Epithelial cell of proximal tubule (primary cell): ENCODE results near the gene KAT6B. TPM values are rescaled to one million over a fixed set of nuclear protein-coding genes. Genes with fewer than 3 reads are reported as not detected.

ENCODE experiments used
- DNase-seq: peaks from one replicate; pipeline ENCODE4 v3.0.0-alpha.2; 2011; ENCODE audit warnings: low read depth
- H3K4me3 ChIP-seq: 2 replicates; pipeline ENCODE4 v1.5.1; 2011; ENCODE audit warnings: low read depth, mild to moderate bottlenecking, low read length
- CTCF ChIP-seq: conservative IDR thresholded peaks from 2 replicates; pipeline ENCODE4 v1.5.1; 2012; ENCODE audit warnings: low read depth, mild to moderate bottlenecking, low read length
- total RNA-seq: library from RNA; depleted of rRNA; stranded (reverse); fragments of >200 nt; gene quantifications from 2 replicates; pipeline ENCODE4 v1.2.3, GENCODE V29; 2015

The KAT6B gene
- total RNA-seq, 1 donor from 2014 or later, result 10.1 TPM

- no peak for TF ChIP-seq CTCF
- H3K4me3 ChIP-seq, result no peak overlapping the region
- DNase-seq, result no peak
Observed at GRCh38 chr10:74987339-74988053, 161.1 kb downstream of the KAT6B start.

- TF ChIP-seq CTCF, result no peak
- H3K4me3 ChIP-seq, result no peak overlapping the region
- DNase-seq, result no peak
Observed at GRCh38 chr10:74988054-74988775, 161.8 kb downstream of the KAT6B start.

GRCh38 chr10:74988832-74989561 lies 162.6 kb downstream of the KAT6B start:
- TF ChIP-seq CTCF, result no peak
- H3K4me3 ChIP-seq, result no peak overlapping the region
- DNase-seq, result no peak

- no peak overlapping the region for H3K4me3 ChIP-seq
- peak; percentile 57 for TF ChIP-seq CTCF
- DNase-seq, result peak; percentile 12
Observed at GRCh38 chr10:74991435-74991834, 165.0 kb downstream of the KAT6B start.

- no peak for TF ChIP-seq CTCF
- DNase-seq, result no peak
- H3K4me3 ChIP-seq, result no peak overlapping the region
Observed at GRCh38 chr10:74992068-74992467, 165.7 kb downstream of the KAT6B start.

GRCh38 chr10:74993649-74994048 lies 167.2 kb downstream of the KAT6B start:
- no peak for DNase-seq
- no peak overlapping the region for H3K4me3 ChIP-seq
- no peak for TF ChIP-seq CTCF
